Common myeloid progenitor, CD34-positive (primary cell): ENCODE data around the gene USP25.

ENCODE experiments used
- CTCF ChIA-PET: fragments of 350-600 bp; sonication (Branson Sonifier 250); formaldehyde crosslinking; loops from one replicate; lab custom pipeline; 2021; ENCODE audit warnings: antibody characterized with exemption; lab: Charles Lee
- POLR2A ChIA-PET: fragments of 350-600 bp; sonication (Branson Sonifier 250); formaldehyde crosslinking; loops from one replicate; lab custom pipeline; 2021; ENCODE audit warnings: antibody characterized with exemption; lab: Charles Lee
- DNase-seq, 3 donors: peaks; one replicate each; pipeline versions ENCODE4 v3.0.0 to v3.0.0-alpha.2; 2013
- H3K27ac ChIP-seq, 2 experiments: 1 replicate in 1 of 2; 2 replicates in 1 of 2; pipeline ENCODE4 v1.7.0; 2013; ENCODE audit warnings: inconsistent platforms in 2 of 2, low read length in 2 of 2, mild to moderate bottlenecking in 2 of 2, low read depth in 1 of 2, moderate library complexity in 1 of 2; ENCODE audit not compliant: severe bottlenecking in 2 of 2, insufficient read depth in 1 of 2, poor library complexity in 1 of 2
- H3K27me3 ChIP-seq, 5 experiments: replicated peaks in 2 of 5; 1 replicate in 3 of 5; 2 replicates in 2 of 5; pipeline versions ENCODE4 v1.6.1 to v1.7.0; 2013; ENCODE audit warnings: low read length in 4 of 5, mild to moderate bottlenecking in 2 of 5, moderate library complexity in 2 of 5, inconsistent platforms in 1 of 5; ENCODE audit not compliant: insufficient read depth in 5 of 5, control insufficient read depth in 4 of 5
- H3K36me3 ChIP-seq, 4 experiments: 1 replicate in 2 of 4; 2 replicates in 2 of 4; pipeline versions ENCODE4 v1.6.1 to v1.7.0; 2013; ENCODE audit warnings: low read length in 3 of 4, control low read depth in 1 of 4, mild to moderate bottlenecking in 1 of 4; ENCODE audit not compliant: control insufficient read depth in 4 of 4, insufficient read depth in 4 of 4
- H3K4me1 ChIP-seq, 4 experiments: 1 replicate in 3 of 4; 2 replicates in 1 of 4; pipeline versions ENCODE4 v1.6.1 to v1.7.1; 2013; ENCODE audit warnings: low read length in 3 of 4, mild to moderate bottlenecking in 3 of 4, control low read depth in 1 of 4, inconsistent platforms in 1 of 4, moderate library complexity in 1 of 4; ENCODE audit not compliant: control insufficient read depth in 4 of 4, insufficient read depth in 4 of 4; ENCODE audit errors: control extremely low read depth in 1 of 4
- H3K4me3 ChIP-seq, 7 experiments: 1 replicate in 4 of 7; 2 replicates in 3 of 7; pipeline versions ENCODE4 v1.5.1 to v1.7.0; 2013; ENCODE audit warnings: mild to moderate bottlenecking in 7 of 7, low read length in 6 of 7, moderate library complexity in 6 of 7, inconsistent platforms in 2 of 7, low read depth in 2 of 7, control low read depth in 1 of 7; ENCODE audit not compliant: insufficient read depth in 4 of 7, control insufficient read depth in 1 of 7; ENCODE audit errors: extremely low read depth in 1 of 7
- H3K9me3 ChIP-seq, 5 experiments: 1 replicate in 4 of 5; 2 replicates in 1 of 5; pipeline versions ENCODE4 v1.6.1 to v1.7.1; 2013; ENCODE audit warnings: low read length in 4 of 5, mild to moderate bottlenecking in 2 of 5, inconsistent platforms in 1 of 5, low read depth in 1 of 5, moderate library complexity in 1 of 5; ENCODE audit not compliant: control insufficient read depth in 4 of 5, insufficient read depth in 2 of 5; ENCODE audit errors: control extremely low read depth in 1 of 5
- WGBS: methylation state at CpG from one replicate; pipeline ENCODE4 v1.1.5; 2013; ENCODE audit not compliant: insufficient coverage; 5-methylcytosine and 5-hydroxymethylcytosine counted together

Gene USP25

GRCh38 chr21:15928196-15928595, 198.4 kb downstream of the USP25 start:
- no peak overlapping the region for H3K27ac ChIP-seq
- no peak for DNase-seq
- CTCF ChIA-PET: no interaction called here
- no peaks in the 10 kb centered on the region for H3K4me1 ChIP-seq
- POLR2A ChIA-PET: interaction anchor here (0.6 kb wide), 1 partner anchor 23 kb away, joined by 3 read pairs; no protein-coding TSS in a partner anchor
- H3K4me3 ChIP-seq: no peak overlapping the region
- no peaks in the 10 kb centered on the region for H3K36me3 ChIP-seq
- H3K9me3 ChIP-seq: no peaks in the 10 kb centered on the region
- no peaks in the 10 kb centered on the region for H3K27me3 ChIP-seq
- WGBS: 100% methylated on average over 2 of the region's 2 CpGs

GRCh38 chr21:15928686-15929425, 199.1 kb downstream of the USP25 start:
- no peaks in the 10 kb centered on the region for H3K9me3 ChIP-seq
- ChIA-PET CTCF (no interaction called here), POLR2A (no interaction called here)
- no CpG with 5 or more reads among the region's 4 CpGs for WGBS
- no peak for DNase-seq
- H3K27ac ChIP-seq: no peak overlapping the region
- no peak overlapping the region for H3K4me3 ChIP-seq
- no peaks in the 10 kb centered on the region for H3K27me3 ChIP-seq
- no peaks in the 10 kb centered on the region for H3K4me1 ChIP-seq
- H3K36me3 ChIP-seq: no peaks in the 10 kb centered on the region

- no peaks in the 10 kb centered on the region for H3K4me1 ChIP-seq
- DNase-seq: no peak
- no peak overlapping the region for H3K4me3 ChIP-seq
- H3K27me3 ChIP-seq: no peaks in the 10 kb centered on the region
- CTCF ChIA-PET: no interaction called here
- H3K9me3 ChIP-seq: no peaks in the 10 kb centered on the region
- no peaks in the 10 kb centered on the region for H3K36me3 ChIP-seq
- WGBS: no CpG with 5 or more reads among the region's 1 CpG
- POLR2A ChIA-PET: no interaction called here
- H3K27ac ChIP-seq: no peak overlapping the region
Measured at GRCh38 chr21:15929536-15929935, 199.8 kb downstream of the USP25 start.
